EL (cell line): ENCODE measurements around the gene TRIAP1.

Experiments
- DNase-seq: peaks from one replicate; pipeline ENCODE4 v3.0.0-alpha.2; 2016

Gene TRIAP1

DNA sequence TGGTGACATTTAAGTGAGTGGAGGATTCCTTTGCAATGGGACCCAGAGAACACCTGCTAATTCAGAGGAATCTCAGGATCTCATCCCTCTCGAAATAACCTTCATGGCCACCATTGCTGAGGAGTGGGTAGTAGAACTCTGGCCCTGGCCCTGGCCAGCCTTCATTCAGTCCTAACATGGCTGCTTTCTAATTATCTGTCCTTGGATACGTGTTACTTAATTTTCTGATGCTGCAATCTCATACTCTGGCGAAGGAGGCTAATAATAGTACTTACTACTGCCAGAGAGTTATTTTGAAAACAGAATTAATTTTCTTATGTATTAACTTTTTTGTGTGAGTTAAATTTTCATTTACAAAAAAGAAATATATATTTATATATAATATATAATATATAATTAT is 20.4 kb downstream of the TRIAP1 start:
- no peak for DNase-seq

GRCh38 chr12:120422892-120423456 is 23.2 kb downstream of the TRIAP1 start:
- no peak for DNase-seq

GRCh38 chr12:120421701-120422100 is 24.5 kb downstream of the TRIAP1 start:
- DNase-seq: no peak

DNA sequence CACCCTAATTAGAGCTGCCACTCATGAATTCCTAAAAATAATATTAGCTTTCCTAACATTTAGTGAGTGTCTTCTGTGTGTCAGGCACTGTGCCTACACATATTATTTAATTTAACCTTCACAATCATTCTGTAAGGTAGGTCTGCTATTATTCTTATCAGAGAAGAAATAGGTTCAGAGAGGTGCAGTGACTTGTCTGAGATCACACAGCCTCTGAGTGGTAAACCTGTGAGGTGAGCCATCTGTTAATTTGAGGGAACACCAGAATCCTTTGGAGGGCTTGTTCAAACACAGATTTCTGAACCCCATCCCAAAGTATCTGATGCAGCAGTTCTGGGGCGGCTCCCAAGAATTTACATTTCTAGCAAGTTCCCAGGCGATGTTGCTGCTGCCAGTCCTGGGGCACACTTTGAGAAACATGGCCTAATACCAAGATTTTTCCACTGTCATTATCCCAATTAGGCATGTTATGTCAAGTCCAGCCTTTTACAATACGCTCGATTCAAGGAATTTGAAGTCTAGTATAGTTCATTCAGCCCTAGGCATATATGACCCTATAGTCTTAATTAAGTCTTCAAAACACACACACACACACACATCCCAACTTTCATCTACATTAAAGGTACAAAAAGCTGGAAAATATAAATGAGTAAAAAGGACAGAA is 28.1 kb downstream of the TRIAP1 start:
- no peak for DNase-seq

GRCh38 chr12:120416490-120417216 is 29.5 kb downstream of the TRIAP1 start:
- DNase-seq: no peak

- no peak for DNase-seq
Measured at GRCh38 chr12:120413901-120414695, 32.1 kb downstream of the TRIAP1 start.

GRCh38 chr12:120412421-120412820 is 33.8 kb downstream of the TRIAP1 start:
- DNase-seq: no peak

- DNase-seq: no peak
Measured at GRCh38 chr12:120408771-120409170, 37.4 kb downstream of the TRIAP1 start.

DNA sequence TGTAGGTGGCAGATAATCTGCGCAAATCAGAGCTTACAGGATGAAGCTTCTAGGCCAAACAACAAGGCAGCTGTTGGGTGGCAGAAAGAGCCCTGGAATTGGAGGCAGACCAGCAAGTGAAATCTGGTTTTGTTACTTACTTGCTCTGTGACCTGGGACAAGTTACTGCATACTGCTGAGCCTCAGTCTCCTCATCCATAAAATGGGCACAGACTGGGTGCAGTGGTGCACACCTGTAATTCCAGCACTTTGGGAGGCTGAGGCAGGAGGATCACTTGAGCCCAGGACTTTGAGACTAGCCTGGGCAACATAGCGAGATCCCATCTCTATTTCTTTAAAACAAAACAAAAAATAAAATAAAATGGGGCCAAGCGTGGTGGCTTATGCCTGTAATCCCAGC is 39.6 kb downstream of the TRIAP1 start:
- DNase-seq: no peak

- no peak for DNase-seq
Measured at GRCh38 chr12:120406069-120406468, 40.1 kb downstream of the TRIAP1 start.

GRCh38 chr12:120404271-120404670 is 41.9 kb downstream of the TRIAP1 start:
- no peak for DNase-seq

DNA sequence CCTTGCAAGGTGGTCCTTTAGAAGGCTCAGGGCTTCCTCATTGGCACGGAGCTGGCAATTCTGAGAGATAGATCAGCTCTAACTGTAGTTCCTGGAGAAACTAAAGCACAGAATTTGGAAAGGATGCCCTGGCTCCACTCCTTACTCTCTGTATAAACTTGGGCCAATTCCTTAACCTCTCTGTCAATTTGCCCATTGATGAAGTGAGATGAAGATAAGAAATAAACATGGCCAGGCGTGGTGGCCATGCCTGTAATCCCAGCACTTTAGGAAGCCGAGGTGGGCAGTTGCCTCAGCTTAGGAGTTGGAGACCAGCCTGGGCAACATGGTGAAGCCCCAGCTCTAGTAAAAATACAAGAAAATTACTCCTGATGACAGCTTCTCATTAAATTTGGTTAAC is 42.3 kb downstream of the TRIAP1 start:
- DNase-seq: no peak

GRCh38 chr12:120402217-120402616 is 44.0 kb downstream of the TRIAP1 start:
- DNase-seq: no peak

GRCh38 chr12:120399531-120399930 is 46.7 kb downstream of the TRIAP1 start:
- DNase-seq: peak; percentile 78

DNA sequence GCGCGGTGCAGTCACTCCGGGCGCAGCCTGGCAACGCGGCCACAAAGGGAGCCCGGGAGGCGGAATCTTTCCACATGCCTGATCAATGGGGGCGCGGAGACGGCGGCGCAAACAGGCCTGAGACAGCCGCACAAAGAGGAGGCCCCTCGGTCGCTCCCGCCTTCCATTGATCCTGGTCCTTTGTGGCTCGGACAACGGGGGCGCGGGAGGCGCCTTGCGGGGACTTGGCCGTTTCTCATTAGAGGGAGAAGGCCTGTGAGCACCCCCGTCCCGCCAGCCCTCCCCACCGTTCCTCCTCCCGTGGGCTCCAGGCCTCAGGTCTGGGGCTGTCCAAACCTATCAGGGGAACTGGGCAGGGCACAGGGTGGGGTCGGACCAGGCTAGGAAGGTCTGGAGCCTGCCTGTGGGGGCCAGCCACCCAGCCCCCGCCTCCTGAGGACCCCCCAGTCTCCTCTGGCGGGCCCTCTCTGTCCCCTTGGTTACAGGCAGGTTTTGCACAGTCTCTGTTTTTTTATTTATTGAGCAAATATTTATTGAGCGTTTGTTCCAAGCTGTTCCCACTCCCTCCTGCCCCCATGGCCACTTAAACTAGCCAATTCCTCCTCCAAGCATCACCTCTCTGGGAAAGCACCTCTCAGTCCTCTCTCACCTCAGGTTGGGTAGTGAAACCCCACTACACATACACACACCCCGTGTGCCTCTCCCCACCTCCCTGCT is 48.2 kb downstream of the TRIAP1 start:
- no peak for DNase-seq

GRCh38 chr12:120394483-120395367 is 51.5 kb downstream of the TRIAP1 start:
- DNase-seq: no peak
